Fibroblast of lung (primary cell): ENCODE measurements around the gene VPS51.

ENCODE experiments used
- EZH2 ChIP-seq: IDR thresholded peaks from 2 replicates; pipeline ENCODE4 v1.5.1; 2012; ENCODE audit warnings: low read length, control low read depth, mild to moderate bottlenecking; ENCODE audit errors: missing control alignments
- TF ChIP-seq, protein P1 (sequence below), 2 donors: IDR thresholded peaks in 1 of 2; conservative IDR thresholded peaks in 1 of 2; 1 replicate in 1 of 2; 2 replicates in 1 of 2; pipeline ENCODE4 v1.5.1; 2011 to 2012; ENCODE audit warnings: low read length in 2 of 2, control low read depth in 1 of 2, inconsistent platforms in 1 of 2, low read depth in 1 of 2, mild to moderate bottlenecking in 1 of 2

DNA sequence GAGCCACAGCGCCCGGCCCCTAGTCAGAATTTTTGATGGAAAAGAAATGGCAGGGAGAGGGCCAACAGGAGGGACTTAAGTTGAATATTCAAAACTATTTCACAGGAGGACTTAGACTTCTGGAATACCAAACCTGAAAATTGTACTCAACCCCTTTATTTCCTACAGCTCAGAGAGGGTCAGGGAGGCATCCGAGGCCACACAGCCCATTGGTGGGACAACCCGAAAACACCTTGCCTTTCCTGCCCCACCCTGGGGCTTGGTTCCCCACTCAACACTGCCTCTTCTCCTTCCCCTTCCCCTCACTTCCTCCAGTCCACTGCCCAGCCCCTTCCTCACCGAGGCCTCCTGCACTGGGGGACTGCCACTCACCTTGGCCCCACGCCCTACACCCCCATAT is 39.0 kb upstream of the VPS51 start:
- TF ChIP-seq, protein P1, sequence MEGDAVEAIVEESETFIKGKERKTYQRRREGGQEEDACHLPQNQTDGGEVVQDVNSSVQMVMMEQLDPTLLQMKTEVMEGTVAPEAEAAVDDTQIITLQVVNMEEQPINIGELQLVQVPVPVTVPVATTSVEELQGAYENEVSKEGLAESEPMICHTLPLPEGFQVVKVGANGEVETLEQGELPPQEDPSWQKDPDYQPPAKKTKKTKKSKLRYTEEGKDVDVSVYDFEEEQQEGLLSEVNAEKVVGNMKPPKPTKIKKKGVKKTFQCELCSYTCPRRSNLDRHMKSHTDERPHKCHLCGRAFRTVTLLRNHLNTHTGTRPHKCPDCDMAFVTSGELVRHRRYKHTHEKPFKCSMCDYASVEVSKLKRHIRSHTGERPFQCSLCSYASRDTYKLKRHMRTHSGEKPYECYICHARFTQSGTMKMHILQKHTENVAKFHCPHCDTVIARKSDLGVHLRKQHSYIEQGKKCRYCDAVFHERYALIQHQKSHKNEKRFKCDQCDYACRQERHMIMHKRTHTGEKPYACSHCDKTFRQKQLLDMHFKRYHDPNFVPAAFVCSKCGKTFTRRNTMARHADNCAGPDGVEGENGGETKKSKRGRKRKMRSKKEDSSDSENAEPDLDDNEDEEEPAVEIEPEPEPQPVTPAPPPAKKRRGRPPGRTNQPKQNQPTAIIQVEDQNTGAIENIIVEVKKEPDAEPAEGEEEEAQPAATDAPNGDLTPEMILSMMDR (conservative IDR thresholded peaks at IDR 0.05 in 1 of 2, IDR thresholded peaks at IDR 0.05 in 1 of 2; ENCODE audit: low read depth in 1 of 2, low read length in 2 of 2), result no peak
- TF ChIP-seq EZH2, result no peak
